WTC11 (cell line): ENCODE measurements around the gene VEPH1.
A peak's percentile ranks its signal among the peaks of the same experiment; 100 is the strongest.

Experiments used
- CTCF ChIP-seq: fragments of 200-600 bp; IDR thresholded peaks from 2 replicates; pipeline ENCODE4 v1.8.0; 2022; ENCODE audit warnings: antibody characterized with exemption
- MAX ChIP-seq: sonication (generic); formaldehyde crosslinking; IDR thresholded peaks from 2 replicates; pipeline ENCODE4 v1.8.0; 2022; ENCODE audit warnings: mild to moderate bottlenecking, missing genetic modification reagents
- NFYB ChIP-seq: sonication (generic); formaldehyde crosslinking; conservative IDR thresholded peaks from 2 replicates; pipeline ENCODE4 v1.8.0; 2022; ENCODE audit warnings: low read depth, missing genetic modification reagents
- NR2C2 ChIP-seq: sonication (generic); formaldehyde crosslinking; IDR thresholded peaks from 2 replicates; pipeline ENCODE4 v1.8.0; 2022; ENCODE audit warnings: mild to moderate bottlenecking, missing genetic modification reagents
- TEAD1 ChIP-seq: sonication (generic); formaldehyde crosslinking; IDR thresholded peaks from 2 replicates; pipeline ENCODE4 v1.8.0; 2022; ENCODE audit warnings: mild to moderate bottlenecking, missing genetic modification reagents
- TP53 ChIP-seq: sonication (generic); formaldehyde crosslinking; IDR thresholded peaks from 2 replicates; pipeline ENCODE4 v1.8.1; 2023; ENCODE audit warnings: mild to moderate bottlenecking, missing genetic modification reagents
- ZNF425 ChIP-seq: fragments of 250-450 bp; sonication (Bioruptor Pico); conservative IDR thresholded peaks from 2 replicates; pipeline ENCODE4 v1.9.0; 2021; ENCODE audit warnings: mild to moderate bottlenecking
- TF ChIP-seq, protein P1 (sequence below): sonication (generic); formaldehyde crosslinking; IDR thresholded peaks from 2 replicates; pipeline ENCODE4 v1.8.0; 2023; ENCODE audit warnings: mild to moderate bottlenecking, missing genetic modification reagents

- no peak for TF ChIP-seq TEAD1 (CRISPR knock-in tag)
- no peak for TF ChIP-seq ZNF425
- no peak for TF ChIP-seq TP53
- TF ChIP-seq, protein P1, sequence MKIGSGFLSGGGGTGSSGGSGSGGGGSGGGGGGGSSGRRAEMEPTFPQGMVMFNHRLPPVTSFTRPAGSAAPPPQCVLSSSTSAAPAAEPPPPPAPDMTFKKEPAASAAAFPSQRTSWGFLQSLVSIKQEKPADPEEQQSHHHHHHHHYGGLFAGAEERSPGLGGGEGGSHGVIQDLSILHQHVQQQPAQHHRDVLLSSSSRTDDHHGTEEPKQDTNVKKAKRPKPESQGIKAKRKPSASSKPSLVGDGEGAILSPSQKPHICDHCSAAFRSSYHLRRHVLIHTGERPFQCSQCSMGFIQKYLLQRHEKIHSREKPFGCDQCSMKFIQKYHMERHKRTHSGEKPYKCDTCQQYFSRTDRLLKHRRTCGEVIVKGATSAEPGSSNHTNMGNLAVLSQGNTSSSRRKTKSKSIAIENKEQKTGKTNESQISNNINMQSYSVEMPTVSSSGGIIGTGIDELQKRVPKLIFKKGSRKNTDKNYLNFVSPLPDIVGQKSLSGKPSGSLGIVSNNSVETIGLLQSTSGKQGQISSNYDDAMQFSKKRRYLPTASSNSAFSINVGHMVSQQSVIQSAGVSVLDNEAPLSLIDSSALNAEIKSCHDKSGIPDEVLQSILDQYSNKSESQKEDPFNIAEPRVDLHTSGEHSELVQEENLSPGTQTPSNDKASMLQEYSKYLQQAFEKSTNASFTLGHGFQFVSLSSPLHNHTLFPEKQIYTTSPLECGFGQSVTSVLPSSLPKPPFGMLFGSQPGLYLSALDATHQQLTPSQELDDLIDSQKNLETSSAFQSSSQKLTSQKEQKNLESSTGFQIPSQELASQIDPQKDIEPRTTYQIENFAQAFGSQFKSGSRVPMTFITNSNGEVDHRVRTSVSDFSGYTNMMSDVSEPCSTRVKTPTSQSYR (CRISPR knock-in tag), result no peak
- TF ChIP-seq NR2C2 (CRISPR knock-in tag), result no peak
- TF ChIP-seq NFYB (CRISPR knock-in tag), result peak; percentile 62
- TF ChIP-seq MAX (CRISPR knock-in tag), result no peak
- TF ChIP-seq CTCF, result no peak
These were observed 192.7 kb downstream of the VEPH1 start for GRCh38 chr3:157310329-157311052.
